Neuron (in vitro differentiated cells): Measurements from ENCODE around the gene CXCL9.

Experiments used
- H2AFZ ChIP-seq: one replicate; pipeline ENCODE4 v1.6.1; 2013; ENCODE audit warnings: low read depth, mild to moderate bottlenecking, inconsistent platforms, low read length, moderate library complexity
- H3K27me3 ChIP-seq: one replicate; pipeline ENCODE4 v1.6.1; 2013; ENCODE audit warnings: low read length; ENCODE audit not compliant: insufficient read depth
- H3K36me3 ChIP-seq: one replicate; pipeline ENCODE4 v1.6.1; 2013; ENCODE audit warnings: low read length; ENCODE audit not compliant: insufficient read depth
- H3K4me1 ChIP-seq: one replicate; pipeline ENCODE4 v1.6.1; 2013; ENCODE audit warnings: low read length; ENCODE audit not compliant: insufficient read depth
- H3K4me3 ChIP-seq: 2 replicates; pipeline ENCODE4 v1.5.1; 2013; ENCODE audit warnings: mild to moderate bottlenecking, low read length, moderate library complexity
- H3K9me3 ChIP-seq: one replicate; pipeline ENCODE4 v1.6.1; 2013; ENCODE audit warnings: low read length

The CXCL9 gene

GRCh38 chr4:76028350-76028765 is 21.0 kb upstream of the CXCL9 start:
- no peaks in the 10 kb centered on the region for H3K36me3 ChIP-seq
- no peak overlapping the region for H2AFZ ChIP-seq
- no peaks in the 10 kb centered on the region for H3K4me1 ChIP-seq
- no peaks in the 10 kb centered on the region for H3K9me3 ChIP-seq
- peaks cover 18% of the 10 kb centered on the region for H3K27me3 ChIP-seq
- H3K4me3 ChIP-seq, result no peak overlapping the region

DNA sequence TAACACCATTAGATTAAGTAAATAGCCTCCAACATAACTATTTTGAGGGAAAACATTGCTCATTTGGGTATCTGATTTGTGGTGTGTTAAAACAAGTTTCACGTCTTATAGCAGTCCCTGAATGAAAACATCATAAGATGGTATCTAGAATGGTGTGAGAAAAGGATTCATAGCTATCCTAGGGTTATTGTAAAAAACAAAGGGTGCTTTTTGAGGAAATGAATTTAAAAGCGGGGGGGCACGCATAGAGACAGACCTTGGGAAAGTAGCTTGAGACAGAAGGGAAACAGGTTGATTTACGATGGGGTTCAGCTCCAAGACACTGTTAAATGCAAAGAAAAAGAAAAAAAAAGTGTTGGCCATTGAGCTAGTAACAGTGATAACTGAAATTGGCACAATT is 16.8 kb upstream of the CXCL9 start:
- H3K4me1 ChIP-seq, result no peaks in the 10 kb centered on the region
- no peak overlapping the region for H3K4me3 ChIP-seq
- no peaks in the 10 kb centered on the region for H3K9me3 ChIP-seq
- H3K36me3 ChIP-seq, result no peaks in the 10 kb centered on the region
- H2AFZ ChIP-seq, result no peak overlapping the region
- H3K27me3 ChIP-seq, result peaks cover 26% of the 10 kb centered on the region

- Histone ChIP-seq H3K27me3 (peaks cover 22% of the 10 kb centered on the region), H2AFZ (no peak within 1 kb of the TSS), H3K36me3 (no peaks in the 10 kb centered on the region), H3K9me3 (no peaks in the 10 kb centered on the region), H3K4me3 (no peak within 1 kb of the TSS), H3K4me1 (no peaks in the 10 kb centered on the region)
Measured at GRCh38 chr4:76023389-76023788, 16.1 kb upstream of the CXCL9 start, which contains the start of gene CXCL10. CXCL10 (minus strand) TSS chr4:76023497; CDS start chr4:76023431, 66 bp downstream.

DNA sequence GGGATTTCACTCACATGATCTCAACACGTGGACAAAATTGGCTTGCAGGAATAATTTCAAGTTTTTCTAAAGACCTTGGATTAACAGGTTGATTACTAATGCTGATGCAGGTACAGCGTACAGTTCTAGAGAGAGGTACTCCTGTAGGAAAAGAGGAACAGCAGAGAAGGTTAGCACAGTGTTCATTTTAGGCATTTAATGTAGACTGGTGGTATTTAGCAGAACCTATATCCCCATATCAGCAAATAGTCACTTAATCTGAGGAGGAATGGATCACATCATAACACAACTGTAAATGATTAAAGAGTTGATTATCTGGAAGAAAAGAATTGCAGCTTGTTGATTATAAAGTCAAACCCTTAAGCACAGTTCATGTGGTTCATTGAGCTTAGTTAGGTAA is 15.4 kb upstream of the CXCL9 start:
- Histone ChIP-seq H2AFZ (no peak overlapping the region), H3K4me1 (no peaks in the 10 kb centered on the region), H3K9me3 (no peaks in the 10 kb centered on the region), H3K4me3 (no peak overlapping the region), H3K27me3 (peaks cover 21% of the 10 kb centered on the region), H3K36me3 (no peaks in the 10 kb centered on the region)

- Histone ChIP-seq H3K36me3 (no peaks in the 10 kb centered on the region), H3K4me3 (no peak overlapping the region), H2AFZ (no peak overlapping the region), H3K4me1 (no peaks in the 10 kb centered on the region), H3K9me3 (no peaks in the 10 kb centered on the region), H3K27me3 (peaks cover 22% of the 10 kb centered on the region)
Measured at GRCh38 chr4:76022031-76022430, 14.7 kb upstream of the CXCL9 start.

DNA sequence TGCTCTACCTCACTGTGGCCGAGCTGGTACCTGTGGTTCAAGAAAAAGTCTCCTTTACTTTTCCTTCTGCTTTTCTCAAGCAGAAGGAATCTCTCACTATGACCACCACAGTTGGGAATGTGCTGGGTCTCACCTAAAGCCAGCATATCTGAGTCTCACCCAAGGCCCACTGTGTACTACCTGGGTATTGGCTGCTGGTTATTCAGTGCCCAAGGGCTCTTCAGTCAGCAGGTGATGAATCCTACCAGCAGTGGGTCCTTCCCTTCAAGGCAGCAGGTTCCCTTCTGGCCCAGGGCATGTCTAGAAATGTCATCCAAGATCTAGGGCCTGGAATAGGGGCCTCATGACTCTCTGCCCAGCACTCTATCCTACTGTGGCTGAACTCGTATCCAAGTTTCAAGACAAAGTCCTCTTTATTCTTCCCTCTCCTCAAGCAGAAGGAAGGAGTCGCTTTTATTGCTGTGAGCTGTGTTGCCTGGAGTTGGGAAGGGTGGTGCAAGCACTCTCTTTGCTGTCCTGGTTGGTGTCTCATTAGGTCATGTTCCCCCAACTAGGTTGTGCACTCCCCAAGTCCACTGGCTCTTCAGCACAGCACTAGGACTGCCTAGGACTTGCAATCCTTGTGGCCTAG is 9.9 kb upstream of the CXCL9 start:
- Histone ChIP-seq H3K9me3 (no peaks in the 10 kb centered on the region), H3K4me1 (no peaks in the 10 kb centered on the region), H3K4me3 (no peak overlapping the region), H3K27me3 (peaks cover 10% of the 10 kb centered on the region), H2AFZ (no peak overlapping the region), H3K36me3 (no peaks in the 10 kb centered on the region)

- Histone ChIP-seq H2AFZ (no peak overlapping the region), H3K4me1 (peaks cover 6% of the 10 kb centered on the region), H3K36me3 (no peaks in the 10 kb centered on the region), H3K4me3 (no peak overlapping the region), H3K9me3 (no peaks in the 10 kb centered on the region), H3K27me3 (peaks cover 6% of the 10 kb centered on the region)
Measured at GRCh38 chr4:76016393-76016792, 9.1 kb upstream of the CXCL9 start.

GRCh38 chr4:76013540-76013939 is 6.2 kb upstream of the CXCL9 start:
- peaks cover 6% of the 10 kb centered on the region for H3K4me1 ChIP-seq
- no peak overlapping the region for H2AFZ ChIP-seq
- H3K9me3 ChIP-seq, result no peaks in the 10 kb centered on the region
- no peak overlapping the region for H3K4me3 ChIP-seq
- H3K36me3 ChIP-seq, result no peaks in the 10 kb centered on the region
- H3K27me3 ChIP-seq, result peaks cover 6% of the 10 kb centered on the region

DNA sequence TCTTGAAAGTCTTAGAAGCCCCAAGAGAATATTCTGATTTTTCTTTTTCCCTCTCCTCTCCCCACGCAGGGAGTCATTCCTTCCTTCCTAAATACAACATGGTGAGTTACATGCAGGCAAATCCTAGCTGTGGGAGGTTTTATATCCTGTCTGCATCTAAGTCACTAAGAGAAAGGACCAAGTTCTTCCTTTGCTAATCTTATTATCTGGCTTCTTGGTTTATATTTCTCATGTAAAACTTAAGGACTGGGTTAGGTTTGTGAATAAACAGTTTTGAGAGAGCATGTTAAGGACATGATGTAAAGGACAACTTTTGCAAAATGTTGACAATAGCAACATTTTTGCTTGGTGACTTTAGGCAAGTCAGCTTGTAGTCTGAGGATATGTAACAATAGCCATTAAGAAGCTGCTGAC is 5.1 kb upstream of the CXCL9 start:
- Histone ChIP-seq H3K4me3 (no peak overlapping the region), H3K27me3 (peaks cover 6% of the 10 kb centered on the region), H3K36me3 (no peaks in the 10 kb centered on the region), H3K9me3 (no peaks in the 10 kb centered on the region), H2AFZ (peak overlapping the region; percentile 51), H3K4me1 (peaks cover 6% of the 10 kb centered on the region)

DNA sequence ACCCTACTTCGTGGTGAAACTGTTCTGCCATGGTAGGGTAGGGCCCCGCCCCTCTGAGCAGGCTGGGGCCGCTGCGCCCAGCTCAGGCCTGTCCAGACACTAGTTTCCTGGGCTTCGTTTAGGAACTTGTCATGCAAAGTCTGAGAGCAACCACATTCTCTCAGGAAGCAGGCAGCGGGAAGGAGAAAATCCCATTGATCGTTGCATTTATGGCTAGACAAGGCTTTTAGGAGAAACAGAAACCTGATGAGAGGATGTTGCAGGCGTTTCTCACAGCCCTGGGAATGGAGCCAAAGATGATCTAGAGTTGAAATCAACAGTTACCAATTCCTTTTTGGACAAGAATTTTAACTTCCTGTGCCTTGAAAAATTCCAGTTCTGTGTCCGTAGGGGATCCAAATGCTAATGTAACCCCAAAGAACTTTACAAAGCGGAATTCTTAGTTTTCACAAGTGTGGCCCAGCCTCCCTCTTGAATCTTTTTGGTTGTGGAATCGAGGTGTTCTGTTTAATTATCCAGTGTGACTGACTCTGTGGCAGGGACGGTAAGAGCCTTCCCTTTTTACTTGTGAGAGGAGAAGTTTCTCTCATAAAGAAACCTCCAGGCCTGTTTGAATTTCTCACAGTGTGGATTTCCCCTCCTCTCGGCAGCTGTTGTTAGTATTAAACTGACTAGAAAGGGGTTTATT is 4.5 kb upstream of the CXCL9 start:
- Histone ChIP-seq H3K36me3 (no peaks in the 10 kb centered on the region), H3K9me3 (no peaks in the 10 kb centered on the region), H2AFZ (peak overlapping the region; percentile 51), H3K4me1 (peaks cover 6% of the 10 kb centered on the region), H3K27me3 (peaks cover 6% of the 10 kb centered on the region), H3K4me3 (no peak overlapping the region)

DNA sequence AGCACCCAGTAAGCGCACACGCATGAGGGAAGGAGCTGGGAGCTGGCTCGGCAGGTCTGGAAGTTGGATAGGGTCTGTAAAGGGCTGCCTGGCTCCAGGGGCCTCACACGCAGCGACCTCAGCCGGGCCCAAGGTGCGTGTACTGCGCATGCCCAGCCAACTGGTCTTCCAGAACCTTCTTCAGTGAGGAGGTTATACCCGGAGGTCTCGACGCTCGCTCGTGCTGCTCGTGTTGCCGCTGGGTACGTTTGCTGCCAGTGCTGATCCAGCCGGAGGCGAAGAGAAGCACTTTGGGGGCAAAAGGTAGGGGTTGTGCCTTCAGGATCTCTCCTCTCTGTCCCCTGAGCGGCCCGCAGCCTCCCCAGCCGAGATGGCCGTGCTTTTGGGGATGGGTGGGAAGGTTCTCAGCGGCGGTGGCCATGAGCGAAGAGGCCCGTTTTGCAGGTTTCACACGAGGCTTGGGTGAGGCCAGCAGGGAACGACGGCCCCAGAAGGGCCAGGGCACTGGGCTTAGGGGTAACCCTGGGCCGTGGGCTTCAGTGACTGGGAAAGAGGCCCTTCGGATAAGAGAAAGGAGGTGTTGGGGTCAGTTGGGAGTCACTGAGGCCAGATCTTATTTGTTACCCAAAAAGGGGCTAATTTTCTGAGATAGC is 3.8 kb upstream of the CXCL9 start:
- no peaks in the 10 kb centered on the region for H3K9me3 ChIP-seq
- no peak overlapping the region for H3K4me3 ChIP-seq
- H2AFZ ChIP-seq, result no peak overlapping the region
- peaks cover 6% of the 10 kb centered on the region for H3K4me1 ChIP-seq
- H3K27me3 ChIP-seq, result peaks cover 9% of the 10 kb centered on the region
- H3K36me3 ChIP-seq, result no peaks in the 10 kb centered on the region

DNA sequence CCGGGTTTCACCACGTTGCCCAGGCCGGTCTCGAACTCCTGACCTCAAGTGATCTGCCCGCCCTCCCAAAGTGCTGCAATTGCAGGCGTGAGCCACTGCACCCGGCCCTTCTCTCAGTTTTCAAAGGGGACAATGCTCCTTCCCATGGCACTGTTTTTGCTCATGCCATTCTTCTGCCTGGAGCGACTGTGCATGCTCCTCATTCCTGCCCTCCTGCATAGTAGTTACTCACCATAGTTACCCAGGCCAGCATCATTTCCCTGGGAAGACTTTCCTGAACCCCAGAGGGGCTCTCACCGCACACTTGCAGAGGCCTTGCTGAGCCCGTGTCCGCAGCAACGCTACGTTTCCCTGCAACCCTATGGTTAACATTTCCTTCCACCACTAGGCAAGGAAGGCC is 3.3 kb upstream of the CXCL9 start:
- Histone ChIP-seq H3K36me3 (no peaks in the 10 kb centered on the region), H3K4me1 (peaks cover 6% of the 10 kb centered on the region), H2AFZ (no peak overlapping the region), H3K9me3 (no peaks in the 10 kb centered on the region), H3K4me3 (no peak overlapping the region), H3K27me3 (peaks cover 9% of the 10 kb centered on the region)

DNA sequence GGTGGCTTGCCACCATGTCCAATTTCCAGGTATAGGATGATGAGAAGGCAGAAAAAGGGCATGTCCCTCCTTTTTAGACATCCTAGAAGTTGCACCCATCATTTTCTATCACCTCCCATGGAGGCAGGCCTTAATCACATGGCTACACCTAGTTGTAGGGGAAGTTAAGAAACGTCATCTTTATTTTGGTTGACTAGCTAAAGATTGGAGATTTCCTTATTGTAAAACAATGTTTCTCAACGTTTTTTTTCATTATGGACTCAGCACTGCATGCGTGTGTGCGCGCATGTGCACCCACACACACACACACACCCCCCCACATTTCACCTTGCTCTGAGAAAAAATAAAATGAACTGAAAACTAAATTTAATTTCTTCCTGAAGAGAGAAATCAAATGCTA is 2.0 kb upstream of the CXCL9 start:
- Histone ChIP-seq H3K9me3 (no peaks in the 10 kb centered on the region), H3K4me3 (no peak overlapping the region), H3K36me3 (no peaks in the 10 kb centered on the region), H3K27me3 (peaks cover 9% of the 10 kb centered on the region), H2AFZ (no peak overlapping the region), H3K4me1 (peaks cover 6% of the 10 kb centered on the region)
